NT2/D1 (cell line): Measurements from ENCODE around the gene CNTLN.

Experiments used
- SUZ12 ChIP-seq: IDR thresholded peaks from 2 replicates; pipeline ENCODE4 v1.6.1; 2011; ENCODE audit not compliant: insufficient read length, insufficient read depth; ENCODE audit errors: extremely low read depth
- YY1 ChIP-seq: IDR thresholded peaks from 2 replicates; pipeline ENCODE4 v1.6.1; 2011; ENCODE audit not compliant: insufficient read length, insufficient read depth
- ZNF274 ChIP-seq: IDR thresholded peaks from 2 replicates; pipeline ENCODE4 v1.6.1; 2011; ENCODE audit warnings: mild to moderate bottlenecking, low read depth, low read length

- no peak for TF ChIP-seq SUZ12
- no peak for TF ChIP-seq ZNF274
- TF ChIP-seq YY1 = no peak
Observed at GRCh38 chr9:17491780-17492179, 356.9 kb downstream of the CNTLN start.
